H7 (cell line): ENCODE results near the gene COL18A1. TPM values are rescaled to one million over a fixed set of nuclear protein-coding genes. Genes with fewer than 3 reads are reported as not detected.
A peak's percentile ranks its signal among the peaks of the same experiment; 100 is the strongest.

Experiments
- DNase-seq: peaks from one replicate; pipeline ENCODE4 v3.0.0; 2012
- H3K27me3 ChIP-seq: 2 replicates; pipeline ENCODE4 v1.6.0; 2011; ENCODE audit warnings: mild to moderate bottlenecking, low read length; ENCODE audit not compliant: control insufficient read depth, insufficient read depth
- H3K36me3 ChIP-seq: replicated peaks from 2 replicates; pipeline ENCODE4 v1.5.1; 2011; ENCODE audit warnings: low read length; ENCODE audit not compliant: control insufficient read depth, insufficient read depth
- H3K4me3 ChIP-seq: 2 replicates; pipeline ENCODE4 v1.5.1; 2011; ENCODE audit warnings: low read depth, mild to moderate bottlenecking, control low read depth, low read length, moderate library complexity; ENCODE audit not compliant: insufficient read depth
- total RNA-seq: library from RNA; depleted of rRNA; stranded (reverse); fragments of >200 nt; shearing (Covaris generic); gene quantifications from 2 replicates; pipeline ENCODE4 v1.2.3, GENCODE V29; 2014

Gene COL18A1
- total RNA-seq, 1 experiment from 2014 or later = 328 TPM

GRCh38 chr21:45393833-45394638 is 10.9 kb upstream of the COL18A1 start:
- Histone ChIP-seq H3K4me3 (no peak overlapping the region), H3K36me3 (no peaks in the 10 kb centered on the region), H3K27me3 (no peaks in the 10 kb centered on the region; the same call in 1 of the 2 replicates)
- DNase-seq = no peak

DNA sequence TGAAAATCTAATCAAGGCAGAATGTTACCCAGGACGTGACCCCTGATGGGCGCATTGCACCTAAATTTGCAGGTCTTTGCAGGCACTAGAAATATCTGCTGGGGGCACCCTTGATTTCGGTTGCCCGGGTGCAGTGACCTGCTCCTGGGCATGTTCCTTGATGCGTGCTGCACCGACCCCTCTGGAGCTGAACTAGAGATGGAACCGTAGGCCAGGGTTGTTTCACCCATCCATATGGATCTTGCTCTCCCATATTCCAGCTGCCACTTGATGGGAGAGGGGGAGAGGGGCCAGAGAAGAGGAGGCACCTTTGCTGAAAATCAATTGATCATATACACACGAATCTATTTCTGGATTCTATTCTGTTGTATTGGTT is 8.4 kb upstream of the COL18A1 start:
- Histone ChIP-seq H3K27me3 (no peaks in the 10 kb centered on the region; the same call in 1 of the 2 replicates), H3K36me3 (no peaks in the 10 kb centered on the region), H3K4me3 (no peak overlapping the region)
- DNase-seq = no peak

- Histone ChIP-seq H3K27me3 (no peaks in the 10 kb centered on the region; the same call in 1 of the 2 replicates), H3K36me3 (no peaks in the 10 kb centered on the region), H3K4me3 (no peak overlapping the region)
- DNase-seq = no peak
Observed at GRCh38 chr21:45397381-45397780, 7.6 kb upstream of the COL18A1 start.

- peaks cover 1% of the 10 kb centered on the region for H3K27me3 ChIP-seq
- H3K36me3 ChIP-seq = no peaks in the 10 kb centered on the region
- DNase-seq = no peak
- no peak overlapping the region for H3K4me3 ChIP-seq
Observed at GRCh38 chr21:45401054-45401518, 3.9 kb upstream of the COL18A1 start.

- Histone ChIP-seq H3K4me3 (no peak overlapping the region), H3K27me3 (peaks cover 1% of the 10 kb centered on the region), H3K36me3 (no peaks in the 10 kb centered on the region)
- DNase-seq = no peak
Observed at GRCh38 chr21:45401916-45402900, 2.8 kb upstream of the COL18A1 start.

GRCh38 chr21:45403133-45403824 is 1.7 kb upstream of the COL18A1 start:
- peaks cover 1% of the 10 kb centered on the region for H3K27me3 ChIP-seq
- H3K36me3 ChIP-seq = no peaks in the 10 kb centered on the region; the same call in 1 of the 2 replicates
- no peak overlapping the region for H3K4me3 ChIP-seq
- DNase-seq = no peak

DNA sequence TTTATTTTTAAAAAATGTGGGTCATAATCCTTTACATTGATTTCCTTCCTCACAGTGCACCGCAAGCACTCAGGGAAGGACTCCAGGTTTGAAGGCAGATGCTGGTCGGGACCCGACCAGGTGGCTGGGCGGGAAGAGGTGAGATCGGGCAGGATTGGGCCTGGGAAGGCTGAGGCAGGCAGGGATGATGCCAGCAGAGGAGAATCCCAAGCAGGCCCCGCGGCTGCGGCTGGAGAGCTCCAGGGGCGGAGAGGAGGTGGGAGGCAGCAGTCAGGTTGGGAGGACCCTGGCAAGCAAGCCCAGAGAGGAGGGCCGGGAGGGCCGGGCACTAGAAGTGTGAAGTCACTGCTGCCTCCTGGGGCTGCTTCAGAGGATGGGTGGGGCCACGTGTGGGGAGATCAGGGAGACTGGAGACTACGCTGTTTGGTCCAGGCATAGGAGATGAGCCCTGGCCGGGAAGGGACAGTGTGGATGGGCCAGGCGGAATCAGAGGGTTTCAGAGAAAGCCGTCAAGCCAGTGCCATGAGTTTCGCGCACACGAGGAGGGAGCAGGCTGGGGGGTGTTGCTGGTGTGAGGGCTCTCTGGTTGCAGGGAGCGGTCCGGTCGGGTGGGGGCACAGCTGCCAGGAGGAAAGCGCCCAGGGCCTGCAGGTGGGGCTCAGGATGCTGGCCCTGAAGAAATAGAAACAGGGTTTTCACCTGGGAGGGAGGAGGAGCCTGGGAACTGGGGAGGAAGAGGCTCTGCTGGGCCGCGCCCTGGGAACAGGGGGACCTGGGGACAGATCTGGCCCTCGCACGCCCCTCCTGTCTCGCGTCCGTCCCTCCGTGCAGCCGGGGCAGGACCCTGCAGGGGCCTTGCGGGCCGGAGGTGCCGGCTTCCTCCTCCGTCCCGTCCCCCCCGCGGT is 888 bp upstream of the COL18A1 start:
- Histone ChIP-seq H3K27me3 (peaks cover 1% of the 10 kb centered on the region), H3K4me3 (peak overlapping the region; percentile 65), H3K36me3 (no peaks in the 10 kb centered on the region; the same call in 1 of the 2 replicates)
- DNase-seq = peak; percentile 94

GRCh38 chr21:45405271-45405818 is 380 bp downstream of the COL18A1 start:
- H3K27me3 ChIP-seq = peaks cover 1% of the 10 kb centered on the region
- H3K4me3 ChIP-seq = peak overlapping the region; percentile 67
- H3K36me3 ChIP-seq = no peaks in the 10 kb centered on the region; the same call in 1 of the 2 replicates
- peak; percentile 90 for DNase-seq

GRCh38 chr21:45405819-45406762 is 1.1 kb downstream of the COL18A1 start:
- H3K27me3 ChIP-seq = peaks cover 1% of the 10 kb centered on the region
- H3K4me3 ChIP-seq = peak overlapping the region; percentile 67
- H3K36me3 ChIP-seq = no peaks in the 10 kb centered on the region; the same call in 1 of the 2 replicates
- peak; percentile 90 for DNase-seq

DNA sequence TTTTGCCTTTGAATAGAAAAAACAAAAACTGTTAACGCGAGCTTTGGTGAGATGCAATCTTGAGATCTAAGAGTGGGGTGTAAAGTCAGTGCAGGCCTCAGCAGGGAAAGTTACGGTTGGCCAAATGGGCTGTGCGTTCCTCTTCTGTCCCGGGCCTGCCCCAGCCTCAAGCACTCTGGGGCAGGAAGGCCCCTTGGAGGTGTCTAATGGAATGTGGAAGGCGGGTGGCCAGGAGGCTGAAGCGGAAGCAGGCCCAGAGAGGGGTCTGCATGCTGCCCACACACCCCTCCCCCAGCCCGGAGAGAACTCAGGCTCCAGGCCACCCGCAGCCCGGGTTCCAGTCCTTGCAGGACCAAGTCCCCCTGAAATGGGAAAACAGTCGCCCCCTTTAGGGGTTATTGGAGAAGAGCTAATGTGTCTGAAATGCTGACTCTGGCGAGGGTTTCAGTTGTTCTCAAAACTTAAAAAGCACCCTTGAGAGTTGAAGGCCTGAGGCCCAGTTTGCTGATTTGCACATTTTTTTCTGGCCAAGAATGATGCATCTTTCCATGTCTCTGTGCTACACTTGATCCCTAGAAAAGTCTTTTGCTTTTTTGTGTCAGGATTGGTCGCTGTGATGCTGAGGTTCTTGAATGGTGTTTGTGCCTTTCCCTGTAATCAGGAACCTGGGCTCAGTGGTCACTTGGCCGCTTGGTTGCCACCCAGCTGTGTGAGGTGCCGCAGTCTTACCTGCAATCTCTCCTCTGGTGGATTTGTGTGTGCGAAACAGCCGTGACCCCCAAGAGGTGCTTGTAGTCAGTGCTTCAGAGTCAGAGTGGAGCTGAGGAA is 2.0 kb downstream of the COL18A1 start:
- peaks cover 1% of the 10 kb centered on the region for H3K27me3 ChIP-seq
- DNase-seq = peak; percentile 90
- peak overlapping the region; percentile 67 for H3K4me3 ChIP-seq
- no peaks in the 10 kb centered on the region; the same call in 1 of the 2 replicates for H3K36me3 ChIP-seq

GRCh38 chr21:45407629-45408247 is 2.8 kb downstream of the COL18A1 start:
- Histone ChIP-seq H3K4me3 (no peak overlapping the region), H3K27me3 (peaks cover 1% of the 10 kb centered on the region), H3K36me3 (no peaks in the 10 kb centered on the region; the same call in 1 of the 2 replicates)
- DNase-seq = no peak
